ENCODE data around the gene SLC25A13.

The SLC25A13 gene

GRCh38 chr7:96244244-96244991 is 77.5 kb downstream of the SLC25A13 start:
- in situ Hi-C loops (cut with MboI; ENCODE audit: low sequenced_read_pairs): no loop called here

- in situ Hi-C loops (cut with MboI; ENCODE audit: low sequenced_read_pairs): no loop called here
Measured at GRCh38 chr7:96243241-96243640, 78.7 kb downstream of the SLC25A13 start.

GRCh38 chr7:96241855-96242254 is 80.0 kb downstream of the SLC25A13 start:
- in situ Hi-C loops (cut with MboI; ENCODE audit: low sequenced_read_pairs): no loop called here

- in situ Hi-C loops (cut with MboI; ENCODE audit: low sequenced_read_pairs): no loop called here
Measured at GRCh38 chr7:96238976-96239766, 82.7 kb downstream of the SLC25A13 start.

- in situ Hi-C loops (cut with MboI; ENCODE audit: low sequenced_read_pairs): no loop called here
Measured at GRCh38 chr7:96238474-96238873, 83.4 kb downstream of the SLC25A13 start.

GRCh38 chr7:96237040-96237439 is 84.9 kb downstream of the SLC25A13 start:
- in situ Hi-C loops (cut with MboI; ENCODE audit: low sequenced_read_pairs): no loop called here

GRCh38 chr7:96236198-96237039 is 85.5 kb downstream of the SLC25A13 start:
- in situ Hi-C loops (cut with MboI; ENCODE audit: low sequenced_read_pairs): no loop called here

- in situ Hi-C loops (cut with MboI; ENCODE audit: low sequenced_read_pairs): no loop called here
Measured at GRCh38 chr7:96235281-96235680, 86.6 kb downstream of the SLC25A13 start.

GRCh38 chr7:96233528-96234154 is 88.3 kb downstream of the SLC25A13 start:
- in situ Hi-C loops (cut with MboI; ENCODE audit: low sequenced_read_pairs): no loop called here

- in situ Hi-C loops (cut with MboI; ENCODE audit: low sequenced_read_pairs): no loop called here
Measured at GRCh38 chr7:96233084-96233483, 88.8 kb downstream of the SLC25A13 start.

GRCh38 chr7:96228760-96229159 is 93.1 kb downstream of the SLC25A13 start:
- in situ Hi-C loops (cut with MboI; ENCODE audit: low sequenced_read_pairs): no loop called here

GRCh38 chr7:96225251-96225650 is 96.6 kb downstream of the SLC25A13 start:
- in situ Hi-C loops (cut with MboI; ENCODE audit: low sequenced_read_pairs): no loop called here

GRCh38 chr7:96224685-96225084 is 97.2 kb downstream of the SLC25A13 start:
- in situ Hi-C loops (cut with MboI; ENCODE audit: low sequenced_read_pairs): no loop called here

GRCh38 chr7:96224073-96224472 is 97.8 kb downstream of the SLC25A13 start:
- in situ Hi-C loops (cut with MboI; ENCODE audit: low sequenced_read_pairs): no loop called here

- in situ Hi-C loops (cut with MboI; ENCODE audit: low sequenced_read_pairs): no loop called here
Measured at GRCh38 chr7:96221888-96222287, 100.0 kb downstream of the SLC25A13 start.

GRCh38 chr7:96219378-96220130 is 102.3 kb downstream of the SLC25A13 start:
- in situ Hi-C loops (cut with MboI; ENCODE audit: low sequenced_read_pairs): no loop called here

- in situ Hi-C loops (cut with MboI; ENCODE audit: low sequenced_read_pairs): no loop called here
Measured at GRCh38 chr7:96218664-96219243, 103.1 kb downstream of the SLC25A13 start.

GRCh38 chr7:96217147-96217546 is 104.8 kb downstream of the SLC25A13 start:
- in situ Hi-C loops (cut with MboI; ENCODE audit: low sequenced_read_pairs): no loop called here

- in situ Hi-C loops (cut with MboI; ENCODE audit: low sequenced_read_pairs): no loop called here
Measured at GRCh38 chr7:96216373-96216772, 105.5 kb downstream of the SLC25A13 start.

- in situ Hi-C loops (cut with MboI; ENCODE audit: low sequenced_read_pairs): no loop called here
Measured at GRCh38 chr7:96212474-96212873, 109.4 kb downstream of the SLC25A13 start.

All from HL-60/S4 treated with phorbol 12-myristate 13-acetate at 8.2 ng/mL for 4 days and 3 days (cell line).